DOHH2 (cell line): Measurements from ENCODE around the gene PPP1CC.

Experiments
- H3F3A ChIP-seq: fragments of 200-600 bp; sonication (generic), shearing (Covaris generic); 2 replicates; pipeline ENCODE4 v1.6.0; 2016; ENCODE audit warnings: antibody characterized with exemption, mild to moderate bottlenecking; ENCODE audit not compliant: control insufficient read depth, insufficient read depth
- H3K27ac ChIP-seq: fragments of 200-600 bp; sonication (generic); 2 replicates; pipeline ENCODE4 v1.5.1; 2014; ENCODE audit warnings: low read depth, mild to moderate bottlenecking, low read length, moderate library complexity
- H3K27me3 ChIP-seq: fragments of 200-600 bp; sonication (generic); 2 replicates; pipeline ENCODE4 v1.6.1; 2014; ENCODE audit warnings: mild to moderate bottlenecking, low read length, mixed read lengths; ENCODE audit not compliant: control insufficient read depth
- H3K36me3 ChIP-seq: fragments of 200-600 bp; sonication (generic); 2 replicates; pipeline ENCODE4 v1.6.1; 2014; ENCODE audit warnings: mild to moderate bottlenecking, low read length, moderate library complexity, mixed read lengths; ENCODE audit not compliant: control insufficient read depth
- H3K4me1 ChIP-seq: fragments of 200-600 bp; sonication (generic); 2 replicates; pipeline ENCODE4 v1.6.1; 2014; ENCODE audit warnings: mild to moderate bottlenecking, low read length, mixed read lengths; ENCODE audit not compliant: control insufficient read depth
- H3K4me2 ChIP-seq: fragments of 200-600 bp; sonication (generic); 2 replicates; pipeline ENCODE4 v1.6.0; 2014; ENCODE audit warnings: mild to moderate bottlenecking, low read length, moderate library complexity
- H3K4me3 ChIP-seq: fragments of 200-600 bp; sonication (generic); 2 replicates; pipeline ENCODE4 v1.5.1; 2014; ENCODE audit warnings: mild to moderate bottlenecking, low read length, mixed read lengths
- H3K79me2 ChIP-seq: fragments of 200-600 bp; sonication (generic); 2 replicates; pipeline ENCODE4 v1.6.1; 2014; ENCODE audit warnings: mild to moderate bottlenecking, low read length, mixed read lengths; ENCODE audit not compliant: control insufficient read depth
- H3K9me2 ChIP-seq: fragments of 200-600 bp; sonication (generic); replicated peaks from 2 replicates; pipeline ENCODE4 v1.6.1; 2014; ENCODE audit warnings: mild to moderate bottlenecking, low read length, mixed read lengths; ENCODE audit not compliant: control insufficient read depth
- H3K9me3 ChIP-seq: fragments of 200-600 bp; sonication (generic); 2 replicates; pipeline ENCODE4 v1.6.1; 2014; ENCODE audit warnings: antibody characterized with exemption, low read length, mixed read lengths; ENCODE audit not compliant: control insufficient read depth, insufficient read depth
- H4K20me1 ChIP-seq: fragments of 200-600 bp; sonication (generic); 2 replicates; pipeline ENCODE4 v1.6.0; 2014; ENCODE audit warnings: low read depth, mild to moderate bottlenecking, antibody characterized with exemption, low read length, moderate library complexity; ENCODE audit not compliant: control insufficient read depth, insufficient read depth
- CTCF ChIP-seq: fragments of 200-600 bp; sonication (generic); IDR thresholded peaks from one replicate; pipeline ENCODE4 v1.5.1; 2014; ENCODE audit warnings: antibody characterized with exemption, mild to moderate bottlenecking, low read depth, low read length; ENCODE audit not compliant: poor library complexity, severe bottlenecking
- EZH2phosphoT487 ChIP-seq: fragments of 200-600 bp; sonication (generic); IDR thresholded peaks from 2 replicates; pipeline ENCODE4 v1.6.1; 2017; ENCODE audit warnings: borderline replicate concordance, mild to moderate bottlenecking, antibody characterized with exemption, low read length, moderate library complexity, mixed read lengths

The PPP1CC gene

GRCh38 chr12:110744151-110744571 lies 1.5 kb upstream of the PPP1CC start:
- Histone ChIP-seq H3K79me2 (peaks cover 45% of the 10 kb centered on the region), H3K4me2 (no peak overlapping the region), H3K27ac (no peak overlapping the region), H4K20me1 (peaks cover 23% of the 10 kb centered on the region), H3K4me1 (peaks cover 28% of the 10 kb centered on the region), H3K9me2 (no peaks in the 10 kb centered on the region), H3K9me3 (no peaks in the 10 kb centered on the region), H3F3A (peaks cover 5% of the 10 kb centered on the region; the same call in 1 of the 2 replicates), H3K4me3 (no peak overlapping the region), H3K27me3 (no peaks in the 10 kb centered on the region), H3K36me3 (peaks cover 34% of the 10 kb centered on the region)
- TF ChIP-seq CTCF (no peak), EZH2phosphoT487 (no peak)

- no peaks in the 10 kb centered on the region for H3K9me2 ChIP-seq
- no peaks in the 10 kb centered on the region for H3K9me3 ChIP-seq
- peaks cover 33% of the 10 kb centered on the region for H3K4me1 ChIP-seq
- H3K27ac ChIP-seq, result peak overlapping the region; percentile 27; the same call in 1 of the 2 replicates
- no peaks in the 10 kb centered on the region for H3K27me3 ChIP-seq
- no peak for TF ChIP-seq EZH2phosphoT487
- TF ChIP-seq CTCF, result no peak
- H3K79me2 ChIP-seq, result peaks cover 51% of the 10 kb centered on the region
- peak overlapping the region; percentile 90 for H3K4me2 ChIP-seq
- H3K4me3 ChIP-seq, result peak overlapping the region; percentile 89
- H4K20me1 ChIP-seq, result peaks cover 26% of the 10 kb centered on the region
- H3K36me3 ChIP-seq, result peaks cover 39% of the 10 kb centered on the region
- peaks cover 5% of the 10 kb centered on the region; the same call in 1 of the 2 replicates for H3F3A ChIP-seq
Observed at GRCh38 chr12:110743571-110744093, 941 bp upstream of the PPP1CC start.

- TF ChIP-seq CTCF (no peak), EZH2phosphoT487 (no peak)
- H4K20me1 ChIP-seq, result peaks cover 38% of the 10 kb centered on the region
- H3K9me3 ChIP-seq, result no peaks in the 10 kb centered on the region
- peak overlapping the region; percentile 93 for H3K4me3 ChIP-seq
- peaks cover 5% of the 10 kb centered on the region; the same call in 1 of the 2 replicates for H3F3A ChIP-seq
- no peaks in the 10 kb centered on the region for H3K9me2 ChIP-seq
- peaks cover 65% of the 10 kb centered on the region for H3K79me2 ChIP-seq
- no peaks in the 10 kb centered on the region for H3K27me3 ChIP-seq
- H3K4me2 ChIP-seq, result peak overlapping the region; percentile 82
- H3K27ac ChIP-seq, result peak overlapping the region; percentile 65
- H3K4me1 ChIP-seq, result peaks cover 46% of the 10 kb centered on the region
- H3K36me3 ChIP-seq, result peaks cover 51% of the 10 kb centered on the region
Observed at GRCh38 chr12:110742096-110742717, 484 bp downstream of the PPP1CC start.
